Measurements from ENCODE around the gene PTTG1IP.

PTTG1IP gene

GRCh38 chr21:44903050-44903685, 29.7 kb upstream of the PTTG1IP start:
- Histone ChIP-seq H3K27ac (ENCODE audit: low read depth, low read length, poor library complexity, severe bottlenecking) (no peak overlapping the region), H3F3A (ENCODE audit: insufficient read depth, low read length) (no peaks in the 10 kb centered on the region), H3K4me1 (ENCODE audit: insufficient read depth, low read length, severe bottlenecking) (no peaks in the 10 kb centered on the region), H4K20me1 (ENCODE audit: insufficient read depth, low read length) (no peaks in the 10 kb centered on the region), H3K9me3 (ENCODE audit: low read length) (no peaks in the 10 kb centered on the region), H3K9me2 (ENCODE audit: low read depth, low read length) (no peaks in the 10 kb centered on the region), H3K4me2 (ENCODE audit: low read length) (no peak overlapping the region), H3K9ac (ENCODE audit: low read length) (no peak overlapping the region), H3K79me2 (ENCODE audit: insufficient read depth, low read length) (no peaks in the 10 kb centered on the region), H3K27me3 (ENCODE audit: insufficient read depth, low read length) (peaks cover 4% of the 10 kb centered on the region; the same call in 1 of the 2 replicates), H3K36me3 (ENCODE audit: insufficient read depth, low read length) (no peaks in the 10 kb centered on the region), H3K4me3 (ENCODE audit: low read depth, low read length, poor library complexity, severe bottlenecking) (no peak overlapping the region), H2AFZ (ENCODE audit: low read length) (no peak overlapping the region)
- TF ChIP-seq EZH2 (IDR thresholded peaks at IDR 0.05; ENCODE audit: borderline replicate concordance, low read length) (no peak), CTCF (IDR thresholded peaks at IDR 0.05; ENCODE audit: low read length) (no peak)

- H3F3A ChIP-seq (ENCODE audit: insufficient read depth, low read length): no peaks in the 10 kb centered on the region
- no peak overlapping the region for H3K4me2 ChIP-seq (ENCODE audit: low read length)
- H3K79me2 ChIP-seq (ENCODE audit: insufficient read depth, low read length): no peaks in the 10 kb centered on the region
- TF ChIP-seq EZH2 (IDR thresholded peaks at IDR 0.05; ENCODE audit: borderline replicate concordance, low read length): no peak
- TF ChIP-seq CTCF (IDR thresholded peaks at IDR 0.05; ENCODE audit: low read length): no peak
- no peaks in the 10 kb centered on the region for H3K9me2 ChIP-seq (ENCODE audit: low read depth, low read length)
- H3K4me1 ChIP-seq (ENCODE audit: insufficient read depth, low read length, severe bottlenecking): no peaks in the 10 kb centered on the region
- H3K27me3 ChIP-seq (ENCODE audit: insufficient read depth, low read length): peaks cover 4% of the 10 kb centered on the region; the same call in 1 of the 2 replicates
- H3K36me3 ChIP-seq (ENCODE audit: insufficient read depth, low read length): no peaks in the 10 kb centered on the region
- H3K27ac ChIP-seq (ENCODE audit: low read depth, low read length, poor library complexity, severe bottlenecking): no peak overlapping the region
- H4K20me1 ChIP-seq (ENCODE audit: insufficient read depth, low read length): no peaks in the 10 kb centered on the region
- no peaks in the 10 kb centered on the region for H3K9me3 ChIP-seq (ENCODE audit: low read length)
- H3K4me3 ChIP-seq (ENCODE audit: low read depth, low read length, poor library complexity, severe bottlenecking): no peak overlapping the region
- no peak overlapping the region for H3K9ac ChIP-seq (ENCODE audit: low read length)
- H2AFZ ChIP-seq (ENCODE audit: low read length): no peak overlapping the region
Observed at GRCh38 chr21:44902268-44903049, 29.0 kb upstream of the PTTG1IP start.

GRCh38 chr21:44901391-44902074, 28.0 kb upstream of the PTTG1IP start:
- no peaks in the 10 kb centered on the region for H3K4me1 ChIP-seq (ENCODE audit: insufficient read depth, low read length, severe bottlenecking)

More at GRCh38 chr21:44901391-44902074, 28.0 kb upstream of the PTTG1IP start:
- Histone ChIP-seq H3K9me3 (ENCODE audit: low read length) (no peaks in the 10 kb centered on the region), H4K20me1 (ENCODE audit: insufficient read depth, low read length) (no peaks in the 10 kb centered on the region), H3K9me2 (ENCODE audit: low read depth, low read length) (no peaks in the 10 kb centered on the region), H3K27ac (ENCODE audit: low read depth, low read length, poor library complexity, severe bottlenecking) (no peak overlapping the region), H3F3A (ENCODE audit: insufficient read depth, low read length) (no peaks in the 10 kb centered on the region), H3K9ac (ENCODE audit: low read length) (no peak overlapping the region), H3K36me3 (ENCODE audit: insufficient read depth, low read length) (no peaks in the 10 kb centered on the region), H3K79me2 (ENCODE audit: insufficient read depth, low read length) (no peaks in the 10 kb centered on the region), H3K4me2 (ENCODE audit: low read length) (no peak overlapping the region), H3K27me3 (ENCODE audit: insufficient read depth, low read length) (peaks cover 4% of the 10 kb centered on the region; the same call in 1 of the 2 replicates), H3K4me3 (ENCODE audit: low read depth, low read length, poor library complexity, severe bottlenecking) (no peak overlapping the region), H2AFZ (ENCODE audit: low read length) (no peak overlapping the region)
- no peak for TF ChIP-seq CTCF (IDR thresholded peaks at IDR 0.05; ENCODE audit: low read length)
- no peak for TF ChIP-seq EZH2 (IDR thresholded peaks at IDR 0.05; ENCODE audit: borderline replicate concordance, low read length)

All from OCI-LY1 (cell line).